Liver (tissue), 9 donors: ENCODE results near the gene GGN. TPM values are rescaled to one million over a fixed set of nuclear protein-coding genes. Genes with fewer than 3 reads are reported as not detected.

Experiments
- DNase-seq: peaks from one replicate; pipeline ENCODE4 v3.0.0-alpha.2; 2017; ENCODE audit warnings: low spot score
- H3K27ac ChIP-seq, 2 donors: one replicate each; pipeline ENCODE4 v1.7.0; 2013; ENCODE audit warnings: inconsistent platforms in 2 of 2, low read length in 2 of 2, control low read depth in 1 of 2, low read depth in 1 of 2, mild to moderate bottlenecking in 1 of 2
- H3K27me3 ChIP-seq, 4 donors: one replicate each; pipeline versions ENCODE4 v1.6.1 to v1.7.0; 2013; ENCODE audit warnings: low read length in 3 of 4, inconsistent platforms in 1 of 4, mild to moderate bottlenecking in 1 of 4, moderate library complexity in 1 of 4; ENCODE audit not compliant: control insufficient read depth in 4 of 4, insufficient read depth in 4 of 4
- H3K36me3 ChIP-seq, 4 donors: one replicate each; pipeline versions ENCODE4 v1.6.1 to v1.7.0; 2013; ENCODE audit warnings: low read length in 3 of 4, mild to moderate bottlenecking in 3 of 4, low read depth in 1 of 4, moderate library complexity in 1 of 4; ENCODE audit not compliant: control insufficient read depth in 4 of 4, insufficient read depth in 3 of 4
- H3K4me1 ChIP-seq, 4 donors: one replicate each; pipeline versions ENCODE4 v1.6.1 to v1.7.0; 2013; ENCODE audit warnings: low read length in 3 of 4, mild to moderate bottlenecking in 3 of 4, moderate library complexity in 1 of 4; ENCODE audit not compliant: control insufficient read depth in 4 of 4, insufficient read depth in 4 of 4
- H3K4me3 ChIP-seq, 3 donors: one replicate each; pipeline versions ENCODE4 v1.6.1 to v1.7.0; 2013; ENCODE audit warnings: low read length in 3 of 3, control low read depth in 1 of 3, low read depth in 1 of 3, mild to moderate bottlenecking in 1 of 3
- H3K9ac ChIP-seq, 2 donors: one replicate each; pipeline ENCODE4 v1.7.0; 2013; ENCODE audit warnings: low read length in 2 of 2, mild to moderate bottlenecking in 2 of 2, moderate library complexity in 2 of 2, control low read depth in 1 of 2, low read depth in 1 of 2
- H3K9me3 ChIP-seq, 4 donors: one replicate each; pipeline versions ENCODE4 v1.6.1 to v1.7.0; 2013; ENCODE audit warnings: low read length in 3 of 4; ENCODE audit not compliant: control insufficient read depth in 4 of 4
- EGR1 ChIP-seq, 2 donors: IDR thresholded peaks; 2 replicates each; pipeline ENCODE4 v1.6.1; 2016 to 2018; ENCODE audit warnings: antibody characterized with exemption in 2 of 2, low read depth in 2 of 2
- FOXA1 ChIP-seq: IDR thresholded peaks from 2 replicates; pipeline ENCODE4 v1.6.1; 2016; ENCODE audit warnings: antibody characterized with exemption
- FOXA2 ChIP-seq: IDR thresholded peaks from 2 replicates; pipeline ENCODE4 v1.6.1; 2016; ENCODE audit warnings: antibody characterized with exemption
- GABPA ChIP-seq, 2 donors: IDR thresholded peaks in 1 of 2; conservative IDR thresholded peaks in 1 of 2; 2 replicates each; pipeline ENCODE4 v1.6.1; 2016; ENCODE audit warnings: antibody characterized with exemption in 2 of 2, mild to moderate bottlenecking in 1 of 2, moderate library complexity in 1 of 2
- HNF4A ChIP-seq, 2 donors: conservative IDR thresholded peaks; 2 replicates each; pipeline ENCODE4 v1.6.1; 2016; ENCODE audit warnings: antibody characterized with exemption in 2 of 2, mild to moderate bottlenecking in 2 of 2
- HNF4G ChIP-seq: IDR thresholded peaks from 2 replicates; pipeline ENCODE4 v1.6.1; 2016; ENCODE audit warnings: antibody characterized with exemption
- JUND ChIP-seq, 2 donors: IDR thresholded peaks; 2 replicates each; pipeline ENCODE4 v1.6.1; 2016; ENCODE audit warnings: antibody characterized with exemption in 2 of 2
- NR2F2 ChIP-seq: IDR thresholded peaks from 2 replicates; pipeline ENCODE4 v1.6.1; 2016; ENCODE audit warnings: antibody characterized with exemption
- RAD21 ChIP-seq, 2 donors: IDR thresholded peaks; 2 replicates each; pipeline ENCODE4 v1.6.1; 2016; ENCODE audit warnings: antibody characterized with exemption in 2 of 2, mild to moderate bottlenecking in 2 of 2
- RXRA ChIP-seq, 2 donors: IDR thresholded peaks; 2 replicates each; pipeline ENCODE4 v1.6.1; 2017 to 2018; ENCODE audit warnings: antibody characterized with exemption in 2 of 2, mild to moderate bottlenecking in 1 of 2
- SP1 ChIP-seq: IDR thresholded peaks from 2 replicates; pipeline ENCODE4 v1.6.1; 2018; ENCODE audit warnings: antibody characterized with exemption, mild to moderate bottlenecking
- TAF1 ChIP-seq: conservative IDR thresholded peaks from 2 replicates; pipeline ENCODE4 v1.6.1; 2016; ENCODE audit warnings: antibody characterized with exemption, mild to moderate bottlenecking
- YY1 ChIP-seq: IDR thresholded peaks from 2 replicates; pipeline ENCODE4 v1.6.1; 2016; ENCODE audit warnings: antibody characterized with exemption, mild to moderate bottlenecking
- WGBS: extraction: QIAGEN DNeasy Blood & Tissue Kit; methylation state at CpG from one replicate; pipeline ENCODE4 v1.1.7; 2013; 5-methylcytosine and 5-hydroxymethylcytosine counted together
- polyA plus RNA-seq, 2 donors: library from polyadenylated mRNA; stranded (reverse) in 1 of 2; unstranded in 1 of 2; fragments of 200-250 nt in 1 of 2; fragments of >200 nt in 1 of 2; fragmentation: Nextera tagmentation in 1 of 2; extraction: Ambion mirVana in 1 of 2; gene quantifications; one replicate each; pipeline versions ENCODE4 v1.2.1 to v1.2.3, GENCODE V29; 2013 to 2015
- total RNA-seq, 2 donors: library from RNA; depleted of rRNA; stranded (reverse); fragments of >200 nt; gene quantifications; one replicate each; pipeline ENCODE4 v1.2.3, GENCODE V29; 2014
- TF ChIP-seq, protein P1 (sequence below): fragments of 150-350 bp; IDR thresholded peaks from 2 replicates; pipeline ENCODE4 v1.5.1; 2017; ENCODE audit warnings: improper control_type of control experiment, low read depth, low read length; ENCODE audit not compliant: missing input control
- TF ChIP-seq, protein P2 (sequence below): IDR thresholded peaks from 2 replicates; pipeline ENCODE4 v1.6.1; 2016; ENCODE audit warnings: antibody characterized with exemption
- TF ChIP-seq, protein P3 (sequence below): IDR thresholded peaks from 2 replicates; pipeline ENCODE4 v1.6.1; 2016; ENCODE audit warnings: antibody characterized with exemption
- TF ChIP-seq, protein P4 (sequence below): IDR thresholded peaks from 2 replicates; pipeline ENCODE4 v1.6.1; 2016; ENCODE audit warnings: antibody characterized with exemption
- TF ChIP-seq, protein P5 (sequence below): IDR thresholded peaks from 2 replicates; pipeline ENCODE4 v1.6.1; 2016; ENCODE audit warnings: antibody characterized with exemption, mild to moderate bottlenecking
- donor health status: healthy.
- donor health status: healthy.
- donor health status: healthy.
- donor health status: healthy.
- donor health status: healthy.

Gene GGN
- total and polyA plus RNA-seq, 4 donors: not detected

DNA sequence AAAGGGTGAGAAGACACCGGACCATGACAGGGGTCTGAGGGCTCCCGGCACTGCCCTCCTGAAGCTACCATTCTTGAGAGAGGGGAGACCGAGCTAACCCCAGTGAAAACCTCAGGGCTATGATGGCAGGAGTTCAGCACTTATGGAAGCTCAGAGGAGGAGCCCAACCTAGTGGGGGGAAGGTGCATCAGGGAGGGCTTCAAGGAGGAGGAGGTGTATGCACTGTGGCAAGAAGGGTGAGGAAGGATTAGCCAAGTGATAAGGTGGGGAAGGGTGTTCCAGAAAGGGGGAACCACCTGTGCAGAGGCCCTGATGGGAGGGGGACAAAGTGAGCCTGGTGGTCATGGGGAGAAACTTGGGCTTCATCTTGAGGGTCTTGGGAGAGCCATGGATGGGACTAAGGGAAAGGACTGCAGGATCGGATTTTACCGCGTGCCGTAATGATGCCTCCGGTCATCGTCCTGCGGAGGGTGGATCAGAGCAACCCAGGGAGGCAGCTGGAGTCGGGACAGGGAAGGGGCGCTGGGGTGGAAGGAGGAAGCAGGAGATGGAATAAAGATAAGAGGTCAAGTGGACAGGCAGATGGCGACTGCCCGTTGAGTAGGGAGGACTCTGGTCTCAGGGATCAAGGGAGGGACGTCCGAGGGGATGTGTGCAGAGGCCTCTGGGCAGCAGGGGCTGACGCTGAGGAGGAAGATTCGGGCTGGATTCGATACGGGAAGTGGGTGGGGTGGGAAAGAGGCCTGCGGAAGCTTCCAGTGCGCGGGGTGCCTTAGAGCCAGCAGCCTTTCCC is 26.8 kb downstream of the GGN start:
- peak overlapping the region in 2 of 3 donors; percentile 40 to 46 for H3K4me3 ChIP-seq
- no peak overlapping the region for H3K27ac ChIP-seq
- H3K27me3 ChIP-seq: peaks cover 0 to 6% (median 3%) of the 10 kb centered on the region in 4 donors
- H3K4me1 ChIP-seq: peaks cover 0 to 8% (median 0%) of the 10 kb centered on the region in 4 donors
- no peak for DNase-seq
- H3K9ac ChIP-seq: no peak overlapping the region
- no peaks in the 10 kb centered on the region for H3K36me3 ChIP-seq
- no peaks in the 10 kb centered on the region for H3K9me3 ChIP-seq
- TF ChIP-seq, protein P1, sequence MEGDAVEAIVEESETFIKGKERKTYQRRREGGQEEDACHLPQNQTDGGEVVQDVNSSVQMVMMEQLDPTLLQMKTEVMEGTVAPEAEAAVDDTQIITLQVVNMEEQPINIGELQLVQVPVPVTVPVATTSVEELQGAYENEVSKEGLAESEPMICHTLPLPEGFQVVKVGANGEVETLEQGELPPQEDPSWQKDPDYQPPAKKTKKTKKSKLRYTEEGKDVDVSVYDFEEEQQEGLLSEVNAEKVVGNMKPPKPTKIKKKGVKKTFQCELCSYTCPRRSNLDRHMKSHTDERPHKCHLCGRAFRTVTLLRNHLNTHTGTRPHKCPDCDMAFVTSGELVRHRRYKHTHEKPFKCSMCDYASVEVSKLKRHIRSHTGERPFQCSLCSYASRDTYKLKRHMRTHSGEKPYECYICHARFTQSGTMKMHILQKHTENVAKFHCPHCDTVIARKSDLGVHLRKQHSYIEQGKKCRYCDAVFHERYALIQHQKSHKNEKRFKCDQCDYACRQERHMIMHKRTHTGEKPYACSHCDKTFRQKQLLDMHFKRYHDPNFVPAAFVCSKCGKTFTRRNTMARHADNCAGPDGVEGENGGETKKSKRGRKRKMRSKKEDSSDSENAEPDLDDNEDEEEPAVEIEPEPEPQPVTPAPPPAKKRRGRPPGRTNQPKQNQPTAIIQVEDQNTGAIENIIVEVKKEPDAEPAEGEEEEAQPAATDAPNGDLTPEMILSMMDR: no peak
- TF ChIP-seq HNF4A (conservative IDR thresholded peaks at IDR 0.05) (no peak), GABPA (IDR thresholded peaks at IDR 0.05 in 1 of 2, conservative IDR thresholded peaks at IDR 0.05 in 1 of 2) (no peak), HNF4G (no peak), YY1 (no peak), TAF1 (no peak), NR2F2 (no peak), JUND (IDR thresholded peaks at IDR 0.05) (no peak), FOXA1 (no peak), EGR1 (IDR thresholded peaks at IDR 0.05; ENCODE audit: low read depth in 2 of 2) (no peak), SP1 (no peak), RAD21 (IDR thresholded peaks at IDR 0.05) (no peak), FOXA2 (no peak), RXRA (IDR thresholded peaks at IDR 0.05) (no peak)
- TF ChIP-seq, protein P2, sequence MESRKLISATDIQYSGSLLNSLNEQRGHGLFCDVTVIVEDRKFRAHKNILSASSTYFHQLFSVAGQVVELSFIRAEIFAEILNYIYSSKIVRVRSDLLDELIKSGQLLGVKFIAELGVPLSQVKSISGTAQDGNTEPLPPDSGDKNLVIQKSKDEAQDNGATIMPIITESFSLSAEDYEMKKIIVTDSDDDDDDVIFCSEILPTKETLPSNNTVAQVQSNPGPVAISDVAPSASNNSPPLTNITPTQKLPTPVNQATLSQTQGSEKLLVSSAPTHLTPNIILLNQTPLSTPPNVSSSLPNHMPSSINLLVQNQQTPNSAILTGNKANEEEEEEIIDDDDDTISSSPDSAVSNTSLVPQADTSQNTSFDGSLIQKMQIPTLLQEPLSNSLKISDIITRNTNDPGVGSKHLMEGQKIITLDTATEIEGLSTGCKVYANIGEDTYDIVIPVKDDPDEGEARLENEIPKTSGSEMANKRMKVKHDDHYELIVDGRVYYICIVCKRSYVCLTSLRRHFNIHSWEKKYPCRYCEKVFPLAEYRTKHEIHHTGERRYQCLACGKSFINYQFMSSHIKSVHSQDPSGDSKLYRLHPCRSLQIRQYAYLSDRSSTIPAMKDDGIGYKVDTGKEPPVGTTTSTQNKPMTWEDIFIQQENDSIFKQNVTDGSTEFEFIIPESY: no peak
- TF ChIP-seq, protein P3, sequence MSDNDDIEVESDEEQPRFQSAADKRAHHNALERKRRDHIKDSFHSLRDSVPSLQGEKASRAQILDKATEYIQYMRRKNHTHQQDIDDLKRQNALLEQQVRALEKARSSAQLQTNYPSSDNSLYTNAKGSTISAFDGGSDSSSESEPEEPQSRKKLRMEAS: no peak
- TF ChIP-seq, protein P4, sequence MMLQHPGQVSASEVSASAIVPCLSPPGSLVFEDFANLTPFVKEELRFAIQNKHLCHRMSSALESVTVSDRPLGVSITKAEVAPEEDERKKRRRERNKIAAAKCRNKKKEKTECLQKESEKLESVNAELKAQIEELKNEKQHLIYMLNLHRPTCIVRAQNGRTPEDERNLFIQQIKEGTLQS: no peak
- TF ChIP-seq, protein P5, sequence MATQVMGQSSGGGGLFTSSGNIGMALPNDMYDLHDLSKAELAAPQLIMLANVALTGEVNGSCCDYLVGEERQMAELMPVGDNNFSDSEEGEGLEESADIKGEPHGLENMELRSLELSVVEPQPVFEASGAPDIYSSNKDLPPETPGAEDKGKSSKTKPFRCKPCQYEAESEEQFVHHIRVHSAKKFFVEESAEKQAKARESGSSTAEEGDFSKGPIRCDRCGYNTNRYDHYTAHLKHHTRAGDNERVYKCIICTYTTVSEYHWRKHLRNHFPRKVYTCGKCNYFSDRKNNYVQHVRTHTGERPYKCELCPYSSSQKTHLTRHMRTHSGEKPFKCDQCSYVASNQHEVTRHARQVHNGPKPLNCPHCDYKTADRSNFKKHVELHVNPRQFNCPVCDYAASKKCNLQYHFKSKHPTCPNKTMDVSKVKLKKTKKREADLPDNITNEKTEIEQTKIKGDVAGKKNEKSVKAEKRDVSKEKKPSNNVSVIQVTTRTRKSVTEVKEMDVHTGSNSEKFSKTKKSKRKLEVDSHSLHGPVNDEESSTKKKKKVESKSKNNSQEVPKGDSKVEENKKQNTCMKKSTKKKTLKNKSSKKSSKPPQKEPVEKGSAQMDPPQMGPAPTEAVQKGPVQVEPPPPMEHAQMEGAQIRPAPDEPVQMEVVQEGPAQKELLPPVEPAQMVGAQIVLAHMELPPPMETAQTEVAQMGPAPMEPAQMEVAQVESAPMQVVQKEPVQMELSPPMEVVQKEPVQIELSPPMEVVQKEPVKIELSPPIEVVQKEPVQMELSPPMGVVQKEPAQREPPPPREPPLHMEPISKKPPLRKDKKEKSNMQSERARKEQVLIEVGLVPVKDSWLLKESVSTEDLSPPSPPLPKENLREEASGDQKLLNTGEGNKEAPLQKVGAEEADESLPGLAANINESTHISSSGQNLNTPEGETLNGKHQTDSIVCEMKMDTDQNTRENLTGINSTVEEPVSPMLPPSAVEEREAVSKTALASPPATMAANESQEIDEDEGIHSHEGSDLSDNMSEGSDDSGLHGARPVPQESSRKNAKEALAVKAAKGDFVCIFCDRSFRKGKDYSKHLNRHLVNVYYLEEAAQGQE: no peak
- WGBS: 23% methylated on average over 23 of the region's 23 CpGs
